ENCODE results near the gene VAPB. TPM values are rescaled to one million over a fixed set of nuclear protein-coding genes. Genes with fewer than 3 reads are reported as not detected.
A peak's percentile ranks its signal among the peaks of the same experiment; 100 is the strongest.

The VAPB gene
- total RNA-seq, 2 experiments from 2014 or later = 31.0 to 39.1 TPM

GRCh38 chr20:58388028-58388601, 914 bp upstream of the VAPB start:
- no peak for DNase-seq
- Mint-ChIP-seq H3K4me3 (no peak overlapping the region), H3K27me3 (peaks cover 3% of the 10 kb centered on the region), H3K9me3 (no peaks in the 10 kb centered on the region), H3K4me1 (peaks cover 30% of the 10 kb centered on the region), H3K27ac (no peak overlapping the region), H3K36me3 (ENCODE audit: low read depth) (peaks cover 28% of the 10 kb centered on the region)
- ChIA-PET POLR2A (no interaction called here), CTCF (interaction anchor here (0.8 kb wide), 1 partner anchor 151 kb away, joined by 3 read pairs; no protein-coding TSS in a partner anchor)

GRCh38 chr20:58389324-58389967, 417 bp downstream of the VAPB start:
- ChIA-PET POLR2A (interaction anchor here (0.8 kb wide), 2 partner anchors 8 to 262 kb away, joined by 5 to 7 read pairs; partner anchors contain the start of gene STX16), CTCF (interaction anchor here (0.6 to 1.0 kb wide), 4 partner anchors 30 to 76 kb away, joined by 3 read pairs; no protein-coding TSS in a partner anchor)
- Mint-ChIP-seq H3K27ac (peak overlapping the region; percentile 98), H3K4me3 (peak overlapping the region; percentile 88), H3K4me1 (peaks cover 40% of the 10 kb centered on the region), H3K27me3 (peaks cover 3% of the 10 kb centered on the region), H3K36me3 (ENCODE audit: low read depth) (peaks cover 36% of the 10 kb centered on the region), H3K9me3 (no peaks in the 10 kb centered on the region)
- peak; percentile 35 for DNase-seq

GRCh38 chr20:58389968-58390658, 1.1 kb downstream of the VAPB start:
- peaks cover 40% of the 10 kb centered on the region for H3K36me3 Mint-ChIP-seq (ENCODE audit: low read depth)
- no peak for DNase-seq
- H3K9me3 Mint-ChIP-seq = no peaks in the 10 kb centered on the region
- H3K27ac Mint-ChIP-seq = peak overlapping the region; percentile 98
- peak overlapping the region; percentile 88 for H3K4me3 Mint-ChIP-seq
- CTCF ChIA-PET = interaction anchor here (0.6 to 1.0 kb wide), 3 partner anchors 29 to 77 kb away, joined by 3 read pairs; no protein-coding TSS in a partner anchor
- peaks cover 3% of the 10 kb centered on the region for H3K27me3 Mint-ChIP-seq
- peaks cover 44% of the 10 kb centered on the region for H3K4me1 Mint-ChIP-seq
- POLR2A ChIA-PET = no interaction called here

- H3K27ac Mint-ChIP-seq = peak overlapping the region; percentile 98
- peak overlapping the region; percentile 88 for H3K4me3 Mint-ChIP-seq
- H3K4me1 Mint-ChIP-seq = peaks cover 50% of the 10 kb centered on the region
- POLR2A ChIA-PET = no interaction called here
- DNase-seq = no peak
- H3K36me3 Mint-ChIP-seq (ENCODE audit: low read depth) = peaks cover 40% of the 10 kb centered on the region
- peaks cover 3% of the 10 kb centered on the region for H3K27me3 Mint-ChIP-seq
- CTCF ChIA-PET = interaction anchor here (0.6 kb wide), 1 partner anchor 650 kb away, joined by 4 read pairs; no protein-coding TSS in a partner anchor
- H3K9me3 Mint-ChIP-seq = no peaks in the 10 kb centered on the region
Observed at GRCh38 chr20:58390659-58391035, 1.6 kb downstream of the VAPB start.

- ChIA-PET CTCF (no interaction called here), POLR2A (no interaction called here)
- Mint-ChIP-seq H3K9me3 (no peaks in the 10 kb centered on the region), H3K4me1 (peaks cover 61% of the 10 kb centered on the region), H3K27me3 (no peaks in the 10 kb centered on the region), H3K27ac (no peak overlapping the region), H3K36me3 (ENCODE audit: low read depth) (peaks cover 45% of the 10 kb centered on the region), H3K4me3 (no peak overlapping the region)
- no peak for DNase-seq
Observed at GRCh38 chr20:58392286-58392685, 3.3 kb downstream of the VAPB start.

- ChIA-PET POLR2A (no interaction called here), CTCF (interaction anchor here (0.6 kb wide), 1 partner anchor 466 kb away, joined by 3 read pairs; no protein-coding TSS in a partner anchor)
- Mint-ChIP-seq H3K4me1 (peaks cover 69% of the 10 kb centered on the region), H3K27ac (no peak overlapping the region), H3K36me3 (ENCODE audit: low read depth) (peaks cover 51% of the 10 kb centered on the region), H3K27me3 (no peaks in the 10 kb centered on the region), H3K4me3 (no peak overlapping the region), H3K9me3 (no peaks in the 10 kb centered on the region)
- DNase-seq = no peak
Observed at GRCh38 chr20:58393299-58393698, 4.3 kb downstream of the VAPB start.

- CTCF ChIA-PET = interaction anchor here (1.0 kb wide), 1 partner anchor 10 kb away, joined by 4 read pairs; no protein-coding TSS in a partner anchor
- POLR2A ChIA-PET = no interaction called here
- DNase-seq = no peak
Observed at GRCh38 chr20:58394801-58395200, 5.8 kb downstream of the VAPB start.

GRCh38 chr20:58395604-58396003, 6.6 kb downstream of the VAPB start:
- POLR2A ChIA-PET = no interaction called here
- Mint-ChIP-seq H3K4me3 (no peak overlapping the region), H3K36me3 (ENCODE audit: low read depth) (peaks cover 55% of the 10 kb centered on the region), H3K4me1 (peaks cover 79% of the 10 kb centered on the region), H3K27ac (no peak overlapping the region), H3K9me3 (no peaks in the 10 kb centered on the region), H3K27me3 (no peaks in the 10 kb centered on the region)
- CTCF ChIA-PET = interaction anchor here (0.6 to 1.0 kb wide), 2 partner anchors 14 to 34 kb away, joined by 3 to 4 read pairs; no protein-coding TSS in a partner anchor
- DNase-seq = no peak

More at GRCh38 chr20:58394801-58395200, 5.8 kb downstream of the VAPB start:
- no peak overlapping the region for H3K27ac Mint-ChIP-seq
- H3K4me1 Mint-ChIP-seq = peaks cover 77% of the 10 kb centered on the region
- no peaks in the 10 kb centered on the region for H3K9me3 Mint-ChIP-seq
- H3K27me3 Mint-ChIP-seq = no peaks in the 10 kb centered on the region
- H3K4me3 Mint-ChIP-seq = no peak overlapping the region
- H3K36me3 Mint-ChIP-seq (ENCODE audit: low read depth) = peaks cover 57% of the 10 kb centered on the region

- Mint-ChIP-seq H3K27ac (no peak overlapping the region), H3K36me3 (ENCODE audit: low read depth) (peaks cover 41% of the 10 kb centered on the region), H3K9me3 (no peaks in the 10 kb centered on the region), H3K4me3 (no peak overlapping the region), H3K4me1 (peaks cover 63% of the 10 kb centered on the region), H3K27me3 (no peaks in the 10 kb centered on the region)
- CTCF ChIA-PET = no interaction called here
- POLR2A ChIA-PET = interaction anchor here (1.1 kb wide), 1 partner anchor 9 kb away, joined by 7 read pairs; the partner anchor contains the start of gene VAPB
- no peak for DNase-seq
Observed at GRCh38 chr20:58397429-58397828, 8.4 kb downstream of the VAPB start.

- ChIA-PET POLR2A (interaction anchor here (1.1 kb wide), 1 partner anchor 9 kb away, joined by 7 read pairs; the partner anchor contains the start of gene VAPB), CTCF (interaction anchor here (1.7 kb wide), 1 partner anchor 20 kb away, joined by 4 read pairs; no protein-coding TSS in a partner anchor)
- Mint-ChIP-seq H3K27ac (no peak overlapping the region), H3K4me1 (peaks cover 58% of the 10 kb centered on the region), H3K4me3 (no peak overlapping the region), H3K27me3 (no peaks in the 10 kb centered on the region), H3K36me3 (ENCODE audit: low read depth) (peaks cover 38% of the 10 kb centered on the region), H3K9me3 (no peaks in the 10 kb centered on the region)
- DNase-seq = no peak
Observed at GRCh38 chr20:58398254-58398653, 9.2 kb downstream of the VAPB start.

- ChIA-PET POLR2A (no interaction called here), CTCF (interaction anchor here (0.7 kb wide), 1 partner anchor 162 kb away, joined by 6 read pairs; no protein-coding TSS in a partner anchor)
- peaks cover 46% of the 10 kb centered on the region for H3K4me1 Mint-ChIP-seq
- no peak overlapping the region for H3K4me3 Mint-ChIP-seq
- H3K9me3 Mint-ChIP-seq = no peaks in the 10 kb centered on the region
- H3K27me3 Mint-ChIP-seq = no peaks in the 10 kb centered on the region
- DNase-seq = no peak
- H3K27ac Mint-ChIP-seq = no peak overlapping the region
- H3K36me3 Mint-ChIP-seq (ENCODE audit: low read depth) = peaks cover 27% of the 10 kb centered on the region
Observed at GRCh38 chr20:58399926-58400325, 10.9 kb downstream of the VAPB start.

GRCh38 chr20:58401162-58401561, 12.1 kb downstream of the VAPB start:
- peaks cover 25% of the 10 kb centered on the region for H3K36me3 Mint-ChIP-seq (ENCODE audit: low read depth)
- CTCF ChIA-PET = interaction anchor here (0.7 kb wide), 1 partner anchor 39 kb away, joined by 3 read pairs; no protein-coding TSS in a partner anchor

More at GRCh38 chr20:58401162-58401561, 12.1 kb downstream of the VAPB start:
- Mint-ChIP-seq H3K4me1 (peaks cover 35% of the 10 kb centered on the region), H3K9me3 (no peaks in the 10 kb centered on the region), H3K27me3 (no peaks in the 10 kb centered on the region), H3K4me3 (no peak overlapping the region), H3K27ac (no peak overlapping the region)
- POLR2A ChIA-PET = no interaction called here
- no peak for DNase-seq

Measured in activated CD4-positive, alpha-beta T cell treated with anti-CD3 and anti-CD28 coated beads, Interleukin-2, amount 10 ng/mL, durations not matched to agents 7 days and 5 days (primary cell).